Brain pericyte (primary cell): ENCODE data around the gene ADD1.
"Not testable (repeated sequence)": the region's sequence is repeated elsewhere in the genome, so short reads cannot be mapped to it uniquely, and the experiment has no call there.

Source experiments
- DNase-seq: peaks from one replicate; pipeline ENCODE4 v3.0.0-alpha.2; 2012; ENCODE audit warnings: low read depth, low spot score

The ADD1 gene

DNA sequence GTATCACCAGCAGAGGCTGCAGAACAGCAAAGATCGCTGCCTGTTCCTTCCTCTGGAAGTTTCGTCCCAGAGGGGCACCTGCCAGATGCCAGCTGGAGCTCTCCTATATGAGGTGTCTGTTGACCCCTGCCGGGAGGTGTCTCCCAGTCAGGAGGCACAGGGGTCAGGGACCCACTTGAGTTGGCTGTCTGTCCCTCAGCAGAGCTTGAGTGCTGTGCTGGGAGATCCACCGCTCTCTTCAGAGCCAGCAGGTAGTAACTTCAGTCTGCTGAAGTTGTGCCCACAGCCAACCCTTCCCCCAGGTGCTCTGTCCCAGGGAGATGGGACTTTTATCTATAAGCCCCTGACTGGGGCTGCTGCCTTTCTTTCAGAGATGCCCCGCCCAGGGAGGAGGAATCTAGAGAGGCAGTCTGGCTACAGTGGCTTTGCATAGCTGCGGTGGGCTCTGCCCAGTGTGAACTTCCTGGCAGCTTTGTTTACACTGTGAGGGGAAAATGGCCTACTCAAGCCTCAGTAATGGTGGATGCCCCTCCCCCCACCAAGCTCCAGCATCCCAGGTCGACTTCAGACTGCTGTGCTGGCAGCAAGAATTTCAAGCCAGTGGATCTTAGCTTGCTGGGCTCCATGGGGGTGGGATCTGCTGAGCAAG lies 78.9 kb downstream of the ADD1 start:
- not testable (repeated sequence) for DNase-seq

DNA sequence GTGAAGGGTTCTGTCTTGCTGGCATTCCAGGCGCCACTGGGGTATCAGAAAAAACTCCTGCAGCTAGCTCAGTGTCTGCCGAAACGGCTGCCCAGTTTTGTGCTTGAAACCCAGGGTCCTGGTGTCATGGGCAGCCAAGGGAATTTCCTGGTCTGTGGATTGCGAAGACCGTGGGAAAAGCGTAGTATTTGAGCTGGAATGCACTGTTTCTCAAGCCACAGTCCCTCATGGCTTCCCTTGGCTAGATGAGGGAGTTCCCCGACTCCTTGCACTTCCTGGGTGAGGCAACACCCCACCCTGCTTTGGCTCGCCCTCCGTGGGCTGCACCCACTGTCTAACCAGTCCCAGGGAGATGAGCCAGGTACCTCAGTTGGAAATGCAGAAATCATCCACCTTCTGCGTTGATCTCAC lies 79.5 kb downstream of the ADD1 start:
- DNase-seq: no peak

DNA sequence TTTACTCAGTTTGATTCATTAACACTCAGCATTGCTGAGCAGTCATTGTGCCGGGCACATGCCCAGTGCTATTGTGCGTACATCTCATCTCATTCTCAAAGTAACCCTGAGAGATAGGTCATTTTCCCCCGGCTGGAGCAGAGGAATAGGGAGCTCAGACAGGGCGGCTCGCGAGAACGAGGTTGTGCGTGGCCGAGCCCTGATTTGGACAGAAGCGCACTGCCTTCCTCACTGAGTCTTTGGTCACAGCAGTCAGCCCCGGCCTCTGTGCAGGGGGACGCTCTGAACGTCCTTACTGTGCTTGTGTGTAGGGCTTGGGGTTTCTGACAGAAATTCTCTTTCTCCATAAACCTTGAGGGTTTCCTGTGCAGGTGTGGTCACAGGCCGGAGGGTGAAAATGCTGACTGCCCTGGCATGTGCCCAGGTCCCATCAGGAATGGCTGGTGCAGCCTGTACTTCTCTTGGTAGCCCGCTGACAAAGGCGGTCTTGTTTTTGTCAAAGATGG lies 80.1 kb downstream of the ADD1 start:
- DNase-seq: no peak

DNA sequence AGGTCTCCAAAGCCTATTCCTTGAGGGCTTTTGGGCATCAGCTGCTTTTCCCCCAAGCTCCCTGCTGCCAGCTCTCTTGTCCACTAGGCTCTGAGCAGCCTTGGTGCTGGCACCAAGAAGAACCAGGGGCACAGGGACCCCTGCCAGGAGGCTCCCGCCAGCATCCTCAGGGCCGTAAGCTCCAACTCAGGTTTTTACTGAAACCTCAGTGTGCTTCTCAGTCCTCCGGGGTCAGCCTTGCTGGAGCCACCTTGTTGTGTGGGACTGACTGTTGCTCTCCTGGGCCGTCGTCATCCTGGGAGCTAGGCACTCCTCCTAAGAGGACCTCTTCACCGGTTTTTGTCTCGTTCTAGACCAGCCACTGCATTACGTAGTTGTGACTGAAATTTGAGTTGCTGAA lies 80.6 kb downstream of the ADD1 start:
- no peak for DNase-seq

DNA sequence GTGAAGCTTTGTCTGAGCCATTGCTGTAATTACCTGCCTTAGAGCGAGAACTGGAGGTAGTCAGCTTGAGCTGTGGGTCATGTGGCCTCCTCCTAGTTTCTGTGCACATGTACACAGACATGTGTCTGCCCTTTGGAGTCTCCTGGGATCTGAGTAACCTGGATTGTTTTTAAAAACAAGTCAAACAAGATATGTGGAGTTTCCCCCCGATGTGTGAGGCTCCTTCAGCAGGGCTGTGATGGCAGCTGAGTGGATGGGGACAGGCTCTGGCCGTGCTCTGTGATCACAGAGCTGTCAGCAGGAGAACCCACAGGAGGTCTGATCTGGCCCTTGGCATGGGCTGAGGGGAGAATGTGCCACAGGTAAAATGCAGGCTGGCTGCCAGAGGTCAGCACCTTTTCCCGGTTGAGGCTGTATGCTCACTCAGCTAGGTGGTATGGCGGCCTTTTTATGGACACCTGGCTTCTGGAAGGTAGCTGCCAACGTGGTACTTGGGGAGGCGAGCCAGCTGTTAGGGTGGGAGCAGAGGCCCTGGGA lies 81.2 kb downstream of the ADD1 start:
- no peak for DNase-seq

DNA sequence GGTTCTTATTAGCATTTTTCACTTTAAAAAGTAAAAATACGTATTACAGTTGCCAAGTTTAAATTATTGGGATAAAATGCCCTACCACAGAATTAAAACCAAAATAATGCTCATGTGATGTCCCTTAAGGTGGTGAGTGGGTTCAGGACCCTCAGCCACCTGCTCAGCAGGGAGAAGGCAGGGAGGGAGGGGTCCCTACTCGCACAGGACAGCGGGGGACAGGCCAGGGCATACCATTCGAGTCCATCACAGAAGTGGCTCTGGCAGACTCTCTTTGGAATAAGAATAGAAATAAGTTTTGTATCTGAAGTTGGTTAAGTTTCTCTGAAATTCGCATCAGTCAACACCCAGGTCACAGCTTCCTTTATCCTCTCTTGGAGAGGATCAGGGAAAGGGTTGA lies 81.9 kb downstream of the ADD1 start:
- no peak for DNase-seq

DNA sequence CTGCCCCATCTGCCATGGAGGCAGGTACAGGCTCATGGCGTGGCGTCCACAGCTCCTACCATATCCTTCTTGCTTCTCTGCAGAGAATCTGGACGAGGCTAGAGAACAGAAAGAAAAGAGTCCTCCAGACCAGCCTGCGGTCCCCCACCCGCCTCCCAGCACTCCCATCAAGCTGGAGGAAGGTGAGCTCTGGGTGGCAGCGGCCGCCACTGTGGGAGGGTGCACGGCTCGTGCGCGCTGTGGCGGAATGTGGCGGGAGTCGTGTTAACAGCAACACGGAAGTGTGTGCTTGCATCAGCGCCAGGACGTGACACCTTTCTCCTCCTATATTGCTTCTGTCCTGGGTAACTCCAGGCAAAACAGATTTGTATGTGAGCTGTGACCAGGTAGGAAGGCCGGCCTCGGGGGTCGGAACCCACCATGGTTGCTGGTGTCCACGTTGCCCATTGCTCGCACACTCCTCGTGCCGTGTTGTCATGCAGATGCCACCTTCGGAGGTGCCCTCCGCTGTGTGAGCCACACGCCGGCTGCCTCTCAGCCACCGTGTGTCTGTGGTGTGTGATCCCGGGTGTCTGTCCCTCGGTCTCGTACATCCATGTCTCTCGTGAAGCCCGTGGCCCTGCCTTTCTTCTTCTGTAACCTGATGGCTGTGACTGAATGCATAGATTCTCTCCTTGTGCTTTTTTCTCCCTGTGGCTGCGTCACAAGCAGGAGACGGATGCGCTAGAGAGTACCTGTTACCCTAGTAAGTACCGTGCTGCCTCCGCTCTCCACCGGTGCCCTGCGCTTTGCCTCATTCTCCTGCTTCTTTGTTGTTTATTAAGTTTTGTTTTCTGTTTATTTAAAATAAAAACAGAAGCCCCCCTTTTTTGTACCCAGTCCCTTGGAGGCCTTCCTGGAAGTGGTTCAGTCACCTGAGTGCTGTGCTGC lies 82.6 kb downstream of the ADD1 start:
- DNase-seq: no peak

DNA sequence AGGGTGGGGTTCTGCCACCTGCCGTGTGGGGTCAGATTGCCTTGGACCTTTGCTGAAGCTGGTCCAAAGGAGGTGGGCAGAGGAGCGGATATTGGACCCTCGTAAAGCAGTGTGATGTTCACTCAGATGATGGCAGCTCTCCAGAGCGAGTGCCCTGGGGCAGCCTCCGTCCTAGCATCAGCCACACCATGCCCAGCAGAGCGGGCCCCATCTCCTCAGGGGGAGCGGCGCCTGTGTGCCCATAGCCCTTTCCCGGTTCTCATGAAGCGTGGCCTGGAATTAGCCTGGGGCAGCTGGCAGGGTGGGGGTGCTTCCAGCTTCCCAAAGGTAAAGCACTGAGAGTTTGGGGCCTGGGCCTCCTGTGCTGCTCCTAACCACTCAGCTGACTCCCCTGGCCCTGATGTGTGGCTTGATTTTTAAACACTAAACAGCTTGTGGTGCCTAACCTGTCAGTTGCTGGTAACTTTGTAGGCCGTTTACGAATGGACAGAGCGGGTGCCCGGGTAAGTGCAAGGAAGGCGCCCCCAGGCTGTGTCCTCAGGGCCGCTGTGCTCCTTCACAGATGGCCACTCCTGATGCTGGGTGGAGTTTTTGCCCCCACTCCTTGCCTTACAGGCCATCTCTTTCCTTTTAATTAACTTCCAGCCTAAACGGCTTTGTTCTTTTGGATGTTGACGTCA lies 83.5 kb downstream of the ADD1 start:
- no peak for DNase-seq

DNA sequence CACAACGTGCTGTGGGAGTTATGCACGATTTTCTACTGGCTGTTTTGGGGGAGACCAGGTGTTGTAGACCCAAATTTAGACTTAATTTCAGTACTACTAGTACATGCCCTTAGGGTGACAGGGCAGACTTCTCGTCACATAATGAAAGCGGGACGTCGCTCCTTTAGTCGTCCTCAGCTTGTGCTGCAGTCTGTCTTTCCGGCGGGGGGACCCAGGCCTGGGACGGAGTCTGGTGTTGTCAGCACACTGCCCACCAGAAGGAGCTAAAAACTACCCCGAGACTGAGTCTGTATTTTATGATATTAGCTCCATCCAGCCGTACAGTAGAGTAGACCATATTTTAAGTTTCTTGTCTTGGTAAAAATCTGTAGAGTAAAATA lies 84.0 kb downstream of the ADD1 start:
- DNase-seq: no peak

DNA sequence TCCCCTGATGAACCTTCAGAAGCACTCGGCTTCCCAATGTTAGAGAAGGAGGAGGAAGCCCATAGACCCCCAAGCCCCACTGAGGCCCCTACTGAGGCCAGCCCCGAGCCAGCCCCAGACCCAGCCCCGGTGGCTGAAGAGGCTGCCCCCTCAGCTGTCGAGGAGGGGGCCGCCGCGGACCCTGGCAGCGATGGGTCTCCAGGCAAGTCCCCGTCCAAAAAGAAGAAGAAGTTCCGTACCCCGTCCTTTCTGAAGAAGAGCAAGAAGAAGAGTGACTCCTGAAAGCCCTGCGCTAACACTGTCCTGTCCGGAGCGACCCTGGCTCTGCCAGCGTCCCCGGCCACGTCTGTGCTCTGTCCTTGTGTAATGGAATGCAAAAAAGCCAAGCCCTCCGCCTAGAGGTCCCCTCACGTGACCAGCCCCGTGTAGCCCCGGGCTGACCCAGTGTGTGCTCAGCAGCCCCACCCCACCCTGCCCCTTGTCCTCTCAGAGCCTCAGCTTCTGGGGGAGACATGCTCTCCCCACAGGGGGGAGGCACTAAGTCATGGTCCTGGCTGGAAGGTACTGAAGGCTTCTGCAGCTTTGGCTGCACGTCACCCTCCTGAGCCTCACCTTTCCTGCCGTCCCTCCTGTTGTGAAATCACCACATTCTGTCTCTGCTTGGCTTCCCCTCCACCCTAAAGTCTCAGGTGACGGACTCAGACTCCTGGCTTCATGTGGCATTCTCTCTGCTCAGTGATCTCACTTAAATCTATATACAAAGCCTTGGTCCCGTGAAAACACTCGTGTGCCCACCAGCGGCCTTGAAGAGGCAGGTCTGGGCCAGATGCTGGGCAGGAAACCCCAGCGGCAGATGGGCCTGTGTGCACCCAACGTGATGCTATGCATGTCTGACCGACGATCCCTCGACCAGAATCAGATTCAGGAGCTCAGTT lies 84.9 kb downstream of the ADD1 start:
- no peak for DNase-seq

DNA sequence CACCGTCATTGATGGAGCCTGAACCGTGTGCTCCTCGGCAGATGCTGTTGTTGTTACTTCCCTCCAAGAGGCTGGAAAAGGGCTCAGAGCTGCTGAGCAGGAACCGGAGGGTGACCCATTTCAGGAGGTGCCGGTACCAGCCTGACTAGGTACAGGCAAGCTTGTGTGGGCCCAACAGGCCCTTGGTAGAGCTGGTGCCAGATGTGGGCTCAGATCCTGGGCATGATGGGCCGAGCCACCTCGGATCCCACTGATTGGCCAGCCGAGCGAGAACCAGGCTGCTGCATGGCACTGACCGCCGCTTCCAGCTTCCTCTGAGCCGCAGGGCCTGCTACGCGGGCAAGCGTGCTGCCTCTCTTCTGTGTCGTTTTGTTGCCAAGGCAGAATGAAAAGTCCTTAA lies 85.8 kb downstream of the ADD1 start:
- DNase-seq: no peak

DNA sequence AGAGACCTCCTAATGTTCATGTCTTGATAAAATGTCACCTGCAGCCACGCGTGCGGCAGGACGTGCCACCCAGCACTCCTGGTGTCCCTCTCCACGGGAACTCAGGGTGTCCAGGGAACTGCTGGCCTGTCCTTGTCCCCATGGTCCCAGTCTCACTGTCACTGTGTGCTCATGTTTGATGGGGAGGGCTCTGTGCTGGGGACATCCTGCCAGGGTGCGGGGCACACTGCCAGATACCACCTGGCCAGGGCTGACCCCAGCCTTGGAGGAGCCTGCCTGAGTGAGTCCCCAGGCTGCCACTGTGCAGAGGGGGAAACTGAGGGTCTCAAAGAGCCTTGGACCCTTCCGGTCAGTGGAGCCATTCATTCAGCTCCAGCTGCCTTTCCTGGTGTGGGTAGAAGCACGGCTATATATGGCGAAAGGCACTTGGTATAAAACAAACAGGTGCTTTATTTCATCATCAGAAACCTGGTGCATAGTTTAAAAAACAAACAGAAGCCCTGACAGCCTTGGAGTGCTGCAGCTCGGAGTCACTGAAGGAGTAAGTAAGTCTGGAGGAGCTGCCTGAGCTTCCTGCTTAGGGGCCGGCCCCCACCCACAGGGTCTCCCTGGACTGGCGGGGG lies 86.6 kb downstream of the ADD1 start:
- DNase-seq: no peak

DNA sequence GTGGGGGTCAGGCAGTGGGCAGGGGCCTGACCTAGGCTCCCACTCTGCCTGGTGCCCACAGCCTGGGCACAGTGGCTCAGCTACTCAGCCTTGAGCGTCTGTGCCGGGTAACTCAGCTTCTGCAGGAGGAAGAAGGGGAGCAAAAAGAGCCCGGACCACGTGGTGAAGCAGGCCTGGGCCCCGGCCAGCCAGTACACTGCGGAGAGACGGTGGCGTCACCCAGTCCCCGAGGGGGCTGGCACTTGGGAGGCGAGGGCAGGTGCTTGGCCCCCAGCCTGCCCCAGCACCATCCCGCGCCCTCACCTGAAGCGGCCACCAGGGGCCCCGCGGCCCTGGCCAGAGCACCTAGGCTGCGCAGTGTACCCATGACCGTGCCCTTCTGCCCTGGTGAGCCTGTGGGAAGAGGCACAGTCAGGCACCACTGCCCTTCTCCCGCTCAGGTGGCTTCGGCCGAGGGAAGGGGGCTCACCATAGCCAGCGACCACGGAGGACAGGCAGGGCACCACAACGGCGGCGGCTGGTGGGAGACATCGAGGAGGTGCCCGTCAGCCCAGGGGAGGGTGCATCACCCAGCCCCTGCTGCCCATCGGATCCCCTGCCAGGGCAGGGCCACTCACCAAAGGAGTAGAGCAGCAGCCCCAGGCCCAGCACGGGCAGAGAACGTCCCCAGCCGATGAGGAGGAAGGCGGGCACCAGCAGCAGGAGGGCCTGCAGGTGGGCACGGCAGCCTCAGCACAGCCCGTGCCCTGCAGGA lies 87.3 kb downstream of the ADD1 start:
- DNase-seq: no peak

DNA sequence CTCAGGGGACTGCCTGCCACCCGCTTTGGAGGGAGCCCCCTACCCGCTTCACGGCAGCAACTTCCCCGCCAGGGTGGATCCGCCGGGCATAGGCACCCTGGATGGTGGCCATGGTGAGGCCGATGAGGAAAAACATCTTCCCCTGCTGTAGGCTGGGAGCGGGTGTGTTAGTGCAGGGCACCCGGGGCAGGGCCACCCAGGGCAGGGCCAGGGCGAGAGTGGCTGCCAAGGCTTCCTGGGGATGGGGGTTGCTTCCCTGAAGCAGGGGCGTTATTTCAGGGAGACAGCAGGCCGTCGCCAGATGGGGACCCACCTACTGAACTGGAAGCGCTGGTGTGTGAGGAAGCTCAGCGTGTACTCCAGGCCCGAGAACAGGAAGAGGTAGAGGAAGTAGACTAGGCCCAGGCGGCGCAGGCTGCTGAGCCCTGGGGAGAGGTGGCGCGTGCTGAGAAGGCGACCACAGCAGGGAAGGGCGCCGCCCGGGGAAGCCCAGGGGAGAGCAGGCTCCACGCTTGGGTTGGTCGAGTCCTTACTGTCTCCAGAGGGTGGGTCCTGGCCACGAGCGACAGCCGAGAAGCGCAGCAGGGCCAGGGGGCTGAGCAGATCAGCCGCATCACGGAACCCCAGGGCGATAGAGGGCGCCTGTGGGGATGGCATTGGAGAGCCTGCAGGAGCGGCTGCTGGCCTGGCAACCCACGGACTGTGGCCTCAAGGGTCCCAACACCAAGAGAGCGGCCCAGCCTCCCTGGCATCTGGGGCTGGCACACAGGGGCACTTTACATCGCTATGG lies 88.1 kb downstream of the ADD1 start:
- DNase-seq: no peak

DNA sequence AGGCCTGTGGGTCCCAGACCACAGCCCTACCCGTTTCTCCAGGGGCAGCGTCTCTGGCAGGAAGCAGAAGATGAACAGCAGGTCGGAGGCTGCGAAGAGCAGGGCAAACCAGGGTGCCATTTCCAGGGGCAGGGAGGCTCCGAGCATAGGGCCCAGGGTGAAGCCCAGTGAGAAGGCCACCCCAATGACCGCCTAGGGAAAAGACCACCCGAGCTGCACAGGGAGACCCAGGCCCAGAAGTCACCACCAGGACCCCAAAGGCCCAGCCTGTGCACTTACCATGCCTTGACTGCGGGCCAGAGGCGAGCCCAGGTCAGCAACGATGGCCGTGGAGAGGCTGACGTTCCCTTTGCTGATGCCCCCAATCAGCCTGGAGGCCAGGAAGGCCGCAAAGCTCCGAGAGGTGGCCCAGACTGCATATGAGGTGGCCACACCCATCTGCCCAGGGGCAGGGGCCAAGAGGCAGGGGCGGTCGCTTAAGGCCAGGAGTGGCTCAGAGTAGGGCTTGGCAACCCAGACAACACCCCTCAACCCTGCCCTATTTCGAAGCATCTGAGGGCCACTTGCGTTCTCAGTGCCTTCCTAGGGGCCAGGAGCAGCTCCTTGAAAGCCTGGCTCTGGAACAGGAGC lies 88.8 kb downstream of the ADD1 start:
- DNase-seq: no peak

DNA sequence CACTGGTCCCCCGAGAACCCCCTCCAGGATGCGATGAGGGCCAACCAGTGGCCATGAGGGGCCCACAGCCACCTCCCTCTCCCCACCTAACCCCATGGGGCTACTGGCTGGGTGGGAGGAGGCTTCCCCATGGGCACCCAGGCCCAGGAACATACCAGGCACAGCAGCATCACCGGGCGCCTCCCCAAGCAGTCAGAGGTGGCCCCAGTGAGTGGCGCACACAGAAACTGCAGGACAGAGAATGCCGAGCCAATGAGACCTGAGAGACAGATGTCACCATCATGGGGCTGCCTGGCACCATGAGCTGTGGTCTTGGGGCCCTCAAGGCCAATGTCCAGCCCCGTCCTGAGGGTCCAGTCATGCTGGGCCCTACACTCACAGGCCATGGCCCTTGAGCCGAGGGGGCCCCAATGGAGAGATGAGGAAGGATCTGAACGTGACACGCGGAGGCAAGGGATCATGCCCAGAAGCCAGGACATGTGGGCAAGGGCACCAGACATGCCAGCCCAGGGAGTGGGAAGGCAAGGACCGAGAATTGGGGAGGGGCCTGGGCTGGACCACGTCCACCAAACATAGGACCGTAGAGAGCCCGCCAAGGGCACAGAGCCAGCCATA lies 89.4 kb downstream of the ADD1 start:
- DNase-seq: no peak

DNA sequence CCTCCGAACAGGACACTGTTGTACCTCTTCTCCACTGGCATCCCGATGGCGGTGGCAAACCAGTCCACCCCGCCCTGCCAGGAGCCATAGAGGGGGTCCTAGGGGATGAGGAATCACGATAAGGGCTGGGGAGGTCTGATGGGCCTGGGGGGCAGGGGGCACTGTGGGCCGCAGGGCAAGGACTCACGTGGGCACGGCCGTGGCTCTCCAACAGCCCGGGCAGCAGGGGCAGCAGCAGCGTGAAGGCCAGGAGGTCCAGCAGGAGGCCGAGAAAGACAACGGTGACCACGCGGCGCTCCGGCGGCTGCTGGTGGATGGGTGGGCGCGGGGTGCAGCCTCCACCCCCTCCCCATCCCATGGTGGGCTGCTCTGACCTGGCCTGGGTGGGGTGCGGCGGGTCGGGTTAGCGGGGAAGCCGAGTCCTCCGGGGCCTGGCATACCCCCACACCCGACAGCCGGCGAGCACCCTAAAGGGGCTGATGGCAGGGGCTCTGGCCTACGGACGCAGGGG lies 90.0 kb downstream of the ADD1 start:
- no peak for DNase-seq
